IPS-18a (cell line): ENCODE data around the gene ABCA2.
A peak's percentile ranks its signal among the peaks of the same experiment; 100 is the strongest.

Experiments
- H3K27ac ChIP-seq: one replicate; pipeline ENCODE4 v1.5.1; 2013; ENCODE audit warnings: low read length
- H3K27me3 ChIP-seq: one replicate; pipeline ENCODE4 v1.6.1; 2013; ENCODE audit warnings: mild to moderate bottlenecking, low read length; ENCODE audit not compliant: control insufficient read depth, insufficient read depth
- H3K36me3 ChIP-seq: one replicate; pipeline ENCODE4 v1.6.1; 2013; ENCODE audit warnings: low read depth, low read length; ENCODE audit not compliant: control insufficient read depth
- H3K4me1 ChIP-seq: one replicate; pipeline ENCODE4 v1.6.1; 2013; ENCODE audit warnings: low read depth, low read length; ENCODE audit not compliant: control insufficient read depth
- H3K4me3 ChIP-seq: one replicate; pipeline ENCODE4 v1.5.1; 2013; ENCODE audit warnings: low read length
- H3K9ac ChIP-seq: one replicate; pipeline ENCODE4 v1.6.1; 2013; ENCODE audit warnings: mild to moderate bottlenecking, low read length, moderate library complexity
- H3K9me3 ChIP-seq: one replicate; pipeline ENCODE4 v1.6.1; 2013; ENCODE audit warnings: low read depth, low read length; ENCODE audit not compliant: control insufficient read depth

ABCA2 gene

GRCh38 chr9:137049544-137050449 lies 21.8 kb upstream of the ABCA2 start:
- no peaks in the 10 kb centered on the region for H3K36me3 ChIP-seq

GRCh38 chr9:137048655-137049543 lies 20.9 kb upstream of the ABCA2 start:
- Histone ChIP-seq H3K9ac (no peak overlapping the region), H3K4me3 (no peak overlapping the region), H3K27me3 (peaks cover 87% of the 10 kb centered on the region), H3K27ac (no peak overlapping the region), H3K36me3 (no peaks in the 10 kb centered on the region), H3K4me1 (no peaks in the 10 kb centered on the region), H3K9me3 (no peaks in the 10 kb centered on the region)

More at GRCh38 chr9:137049544-137050449, 21.8 kb upstream of the ABCA2 start:
- H3K9me3 ChIP-seq: no peaks in the 10 kb centered on the region
- no peak overlapping the region for H3K27ac ChIP-seq
- peaks cover 88% of the 10 kb centered on the region for H3K27me3 ChIP-seq
- no peaks in the 10 kb centered on the region for H3K4me1 ChIP-seq
- H3K4me3 ChIP-seq: no peak overlapping the region
- no peak overlapping the region for H3K9ac ChIP-seq

- Histone ChIP-seq H3K36me3 (no peaks in the 10 kb centered on the region), H3K27me3 (peaks cover 60% of the 10 kb centered on the region), H3K9ac (no peak within 1 kb of the TSS), H3K4me1 (no peaks in the 10 kb centered on the region), H3K27ac (no peak within 1 kb of the TSS), H3K9me3 (no peaks in the 10 kb centered on the region), H3K4me3 (peak within 1 kb of the TSS; percentile 71)
Measured at GRCh38 chr9:137046088-137046787, 18.2 kb upstream of the ABCA2 start, which contains the start of gene NPDC1. Gene NPDC1 (minus strand): TSS chr9:137046177. CDS start chr9:137045989, 188 bp downstream.

- H3K36me3 ChIP-seq: no peaks in the 10 kb centered on the region
- H3K27me3 ChIP-seq: peaks cover 53% of the 10 kb centered on the region
- no peak overlapping the region for H3K9ac ChIP-seq
- H3K9me3 ChIP-seq: no peaks in the 10 kb centered on the region
- no peaks in the 10 kb centered on the region for H3K4me1 ChIP-seq
- H3K27ac ChIP-seq: no peak overlapping the region
- H3K4me3 ChIP-seq: peak overlapping the region; percentile 71
Measured at GRCh38 chr9:137045294-137046087, 17.5 kb upstream of the ABCA2 start.

- peaks cover 44% of the 10 kb centered on the region for H3K27me3 ChIP-seq
- peaks cover 3% of the 10 kb centered on the region for H3K36me3 ChIP-seq
- no peaks in the 10 kb centered on the region for H3K9me3 ChIP-seq
- no peak overlapping the region for H3K27ac ChIP-seq
- no peak overlapping the region for H3K9ac ChIP-seq
- H3K4me1 ChIP-seq: no peaks in the 10 kb centered on the region
- peak overlapping the region; percentile 55 for H3K4me3 ChIP-seq
Measured at GRCh38 chr9:137044502-137045177, 16.6 kb upstream of the ABCA2 start.

GRCh38 chr9:137044037-137044436 lies 16.0 kb upstream of the ABCA2 start:
- peaks cover 38% of the 10 kb centered on the region for H3K27me3 ChIP-seq
- H3K27ac ChIP-seq: no peak overlapping the region
- no peak overlapping the region for H3K9ac ChIP-seq
- H3K9me3 ChIP-seq: no peaks in the 10 kb centered on the region
- H3K36me3 ChIP-seq: peaks cover 3% of the 10 kb centered on the region
- no peaks in the 10 kb centered on the region for H3K4me1 ChIP-seq
- no peak overlapping the region for H3K4me3 ChIP-seq

GRCh38 chr9:137042751-137043727 lies 15.0 kb upstream of the ABCA2 start:
- Histone ChIP-seq H3K4me1 (no peaks in the 10 kb centered on the region), H3K36me3 (peaks cover 3% of the 10 kb centered on the region), H3K9me3 (no peaks in the 10 kb centered on the region), H3K27me3 (peaks cover 30% of the 10 kb centered on the region), H3K27ac (no peak overlapping the region), H3K9ac (no peak overlapping the region), H3K4me3 (no peak overlapping the region)

GRCh38 chr9:137041124-137041523 lies 13.1 kb upstream of the ABCA2 start:
- Histone ChIP-seq H3K36me3 (peaks cover 3% of the 10 kb centered on the region), H3K4me1 (no peaks in the 10 kb centered on the region), H3K27ac (no peak overlapping the region), H3K27me3 (peaks cover 15% of the 10 kb centered on the region), H3K4me3 (no peak overlapping the region), H3K9me3 (no peaks in the 10 kb centered on the region), H3K9ac (no peak overlapping the region)

GRCh38 chr9:137040568-137040967 lies 12.5 kb upstream of the ABCA2 start:
- no peak overlapping the region for H3K4me3 ChIP-seq
- H3K27ac ChIP-seq: no peak overlapping the region
- no peaks in the 10 kb centered on the region for H3K4me1 ChIP-seq
- H3K36me3 ChIP-seq: peaks cover 3% of the 10 kb centered on the region
- peaks cover 15% of the 10 kb centered on the region for H3K27me3 ChIP-seq
- H3K9ac ChIP-seq: no peak overlapping the region
- no peaks in the 10 kb centered on the region for H3K9me3 ChIP-seq
